ENCODE measurements around the gene FTCD. TPM values are rescaled to one million over a fixed set of nuclear protein-coding genes. Genes with fewer than 3 reads are reported as not detected.

The FTCD gene
- total and polyA plus RNA-seq, 10 of the 15 experiments (the other 5 are each of a cell fraction or from before 2014, with no cell fraction given): 0.27 to 0.28 TPM; not detected in 8

DNA sequence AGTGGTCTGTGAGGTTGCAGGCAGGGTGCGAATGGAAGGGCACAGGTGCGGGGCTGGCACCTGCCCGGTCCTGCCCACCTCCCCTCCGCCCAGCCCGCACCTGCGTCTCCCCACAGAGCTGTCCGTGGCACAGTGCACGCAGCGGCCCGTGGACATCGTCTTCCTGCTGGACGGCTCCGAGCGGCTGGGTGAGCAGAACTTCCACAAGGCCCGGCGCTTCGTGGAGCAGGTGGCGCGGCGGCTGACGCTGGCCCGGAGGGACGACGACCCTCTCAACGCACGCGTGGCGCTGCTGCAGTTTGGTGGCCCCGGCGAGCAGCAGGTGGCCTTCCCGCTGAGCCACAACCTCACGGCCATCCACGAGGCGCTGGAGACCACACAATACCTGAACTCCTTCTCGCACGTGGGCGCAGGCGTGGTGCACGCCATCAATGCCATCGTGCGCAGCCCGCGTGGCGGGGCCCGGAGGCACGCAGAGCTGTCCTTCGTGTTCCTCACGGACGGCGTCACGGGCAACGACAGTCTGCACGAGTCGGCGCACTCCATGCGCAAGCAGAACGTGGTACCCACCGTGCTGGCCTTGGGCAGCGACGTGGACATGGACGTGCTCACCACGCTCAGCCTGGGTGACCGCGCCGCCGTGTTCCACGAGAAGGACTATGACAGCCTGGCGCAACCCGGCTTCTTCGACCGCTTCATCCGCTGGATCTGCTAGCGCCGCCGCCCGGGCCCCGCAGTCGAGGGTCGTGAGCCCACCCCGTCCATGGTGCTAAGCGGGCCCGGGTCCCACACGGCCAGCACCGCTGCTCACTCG lies 23.3 kb downstream of the FTCD start:
- SMC1A ChIA-PET (ENCODE audit: uncharacterized antibody, unreplicated experiment): no interaction called here
- POLR2A ChIA-PET: no interaction called here
- no peak overlapping the region for H3K4me3 ChIP-seq
- H3K79me2 ChIP-seq (ENCODE audit: control insufficient read depth, insufficient read depth, low read length): no peaks in the 10 kb centered on the region
- no TSS peak for BruUV-seq (replicated peaks)
- intact Hi-C loops (cut with micrococcal nuclease; ENCODE audit: unreplicated experiment): no loop called here
- no peaks in the 10 kb centered on the region for H4K20me1 ChIP-seq (ENCODE audit: control insufficient read depth, insufficient read depth)
- CTCF ChIA-PET: no interaction called here
- RAD21 ChIA-PET (ENCODE audit: unreplicated experiment): no interaction called here
- FAIRE-seq (no peak), ATAC-seq (no peak), DNase-seq (ENCODE audit: low read depth, low spot score) (no peak)
- H3K4me1 ChIP-seq (ENCODE audit: control insufficient read depth, insufficient read depth, low read length): no peaks in the 10 kb centered on the region
- H3K36me3 ChIP-seq (ENCODE audit: control insufficient read depth in 2 of 2, insufficient read depth in 2 of 2, low read length in 1 of 2): no peaks in the 10 kb centered on the region
- no peaks in the 10 kb centered on the region for H3K27me3 ChIP-seq (replicated peaks in 1 of 2; ENCODE audit: control insufficient read depth in 2 of 2, insufficient read depth in 2 of 2, low read length in 1 of 2)
- in situ Hi-C loops (cut with MboI): no loop called here
- H2AFZ ChIP-seq (ENCODE audit: control insufficient read depth, low read depth, low read length): no peak overlapping the region
- no peaks in the 10 kb centered on the region; the same call in 2 of the 3 replicates for H3K9me3 ChIP-seq (replicated peaks; ENCODE audit: control insufficient read depth, insufficient read depth, low read length)
- 86% methylated on average over 75 of the region's 85 CpGs for WGBS (ENCODE audit: insufficient coverage, insufficient replicate concordance, low lambda C conversion rate, missing lambda C conversion rate)
- H3K4me2 ChIP-seq (ENCODE audit: control insufficient read depth, insufficient read depth): no peak overlapping the region
- no peak overlapping the region for H3K9ac ChIP-seq (ENCODE audit: control insufficient read depth, insufficient read depth, low read length)
- no peak overlapping the region for H3K27ac ChIP-seq (ENCODE audit: control insufficient read depth, insufficient read depth)
- no peak for TF ChIP-seq PAX5 (IDR thresholded peaks at IDR 0.05; ENCODE audit: borderline replicate concordance, low read depth, low read length)
- no peak for TF ChIP-seq LARP7 (IDR thresholded peaks at IDR 0.05)
- TF ChIP-seq WRNIP1 (IDR thresholded peaks at IDR 0.05; ENCODE audit: borderline replicate concordance, low read depth, low read length): no peak
- TF ChIP-seq BACH1 (IDR thresholded peaks at IDR 0.05; ENCODE audit: borderline replicate concordance): no peak
- TF ChIP-seq NFXL1 (IDR thresholded peaks at IDR 0.05; ENCODE audit: borderline replicate concordance): no peak
- TF ChIP-seq ZSCAN29 (IDR thresholded peaks at IDR 0.05): no peak
- no peak for TF ChIP-seq RAD51 (IDR thresholded peaks at IDR 0.05)
- TF ChIP-seq TAF1 (IDR thresholded peaks at IDR 0.05; ENCODE audit: borderline replicate concordance, low read depth, low read length): no peak
- TF ChIP-seq STAT3 (IDR thresholded peaks at IDR 0.05; ENCODE audit: low read depth, low read length): no peak
- TF ChIP-seq MXI1 (IDR thresholded peaks at IDR 0.05; ENCODE audit: low read depth, low read length): no peak
- TF ChIP-seq CUX1 (IDR thresholded peaks at IDR 0.05; ENCODE audit: insufficient replicate concordance, low read depth, low read length): no peak
- no peak for TF ChIP-seq ZNF24 (IDR thresholded peaks at IDR 0.05)
- TF ChIP-seq RUNX3 (IDR thresholded peaks at IDR 0.05; ENCODE audit: low read length): no peak
- no peak for TF ChIP-seq HCFC1 (IDR thresholded peaks at IDR 0.05; ENCODE audit: low read length)
- no peak for TF ChIP-seq RFX5 (IDR thresholded peaks at IDR 0.05; ENCODE audit: low read depth, low read length)
- no peak for TF ChIP-seq MTA2 (IDR thresholded peaks at IDR 0.05; ENCODE audit: low read depth)
- no peak for TF ChIP-seq PML (IDR thresholded peaks at IDR 0.05; ENCODE audit: low read length)
- TF ChIP-seq, protein P1, sequence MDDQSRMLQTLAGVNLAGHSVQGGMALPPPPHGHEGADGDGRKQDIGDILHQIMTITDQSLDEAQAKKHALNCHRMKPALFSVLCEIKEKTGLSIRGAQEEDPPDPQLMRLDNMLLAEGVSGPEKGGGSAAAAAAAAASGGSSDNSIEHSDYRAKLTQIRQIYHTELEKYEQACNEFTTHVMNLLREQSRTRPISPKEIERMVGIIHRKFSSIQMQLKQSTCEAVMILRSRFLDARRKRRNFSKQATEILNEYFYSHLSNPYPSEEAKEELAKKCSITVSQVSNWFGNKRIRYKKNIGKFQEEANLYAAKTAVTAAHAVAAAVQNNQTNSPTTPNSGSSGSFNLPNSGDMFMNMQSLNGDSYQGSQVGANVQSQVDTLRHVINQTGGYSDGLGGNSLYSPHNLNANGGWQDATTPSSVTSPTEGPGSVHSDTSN (IDR thresholded peaks at IDR 0.05; ENCODE audit: insufficient replicate concordance, low read depth, low read length): no peak
- no peak for TF ChIP-seq ETV6 (conservative IDR thresholded peaks at IDR 0.05 in 1 of 2, IDR thresholded peaks at IDR 0.05 in 1 of 2; ENCODE audit: borderline replicate concordance in 1 of 2, low read depth in 1 of 2)

Data from GM12878 (cell line).